ENCODE results near the gene KCNMB1.

DNA sequence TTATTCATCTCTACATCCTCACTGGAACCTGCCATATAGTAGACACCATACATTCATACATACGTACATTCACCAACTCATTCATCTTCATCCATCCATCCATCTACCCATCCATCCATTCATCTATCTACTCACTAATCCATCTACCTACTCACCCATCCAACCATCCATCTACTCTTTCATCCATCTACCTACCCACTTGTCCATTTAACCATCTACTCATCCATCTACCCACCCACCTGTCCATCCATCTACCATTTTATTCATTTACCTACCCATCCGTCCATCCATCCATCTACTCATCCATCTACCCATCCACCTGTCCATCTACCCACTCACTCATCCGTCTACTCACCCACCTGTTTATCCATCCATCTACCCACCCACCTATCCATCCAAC lies 59.6 kb downstream of the KCNMB1 start:
- no peak for TF ChIP-seq EZH2 (IDR thresholded peaks at IDR 0.05; ENCODE audit: low read length)
- TF ChIP-seq, protein P1, sequence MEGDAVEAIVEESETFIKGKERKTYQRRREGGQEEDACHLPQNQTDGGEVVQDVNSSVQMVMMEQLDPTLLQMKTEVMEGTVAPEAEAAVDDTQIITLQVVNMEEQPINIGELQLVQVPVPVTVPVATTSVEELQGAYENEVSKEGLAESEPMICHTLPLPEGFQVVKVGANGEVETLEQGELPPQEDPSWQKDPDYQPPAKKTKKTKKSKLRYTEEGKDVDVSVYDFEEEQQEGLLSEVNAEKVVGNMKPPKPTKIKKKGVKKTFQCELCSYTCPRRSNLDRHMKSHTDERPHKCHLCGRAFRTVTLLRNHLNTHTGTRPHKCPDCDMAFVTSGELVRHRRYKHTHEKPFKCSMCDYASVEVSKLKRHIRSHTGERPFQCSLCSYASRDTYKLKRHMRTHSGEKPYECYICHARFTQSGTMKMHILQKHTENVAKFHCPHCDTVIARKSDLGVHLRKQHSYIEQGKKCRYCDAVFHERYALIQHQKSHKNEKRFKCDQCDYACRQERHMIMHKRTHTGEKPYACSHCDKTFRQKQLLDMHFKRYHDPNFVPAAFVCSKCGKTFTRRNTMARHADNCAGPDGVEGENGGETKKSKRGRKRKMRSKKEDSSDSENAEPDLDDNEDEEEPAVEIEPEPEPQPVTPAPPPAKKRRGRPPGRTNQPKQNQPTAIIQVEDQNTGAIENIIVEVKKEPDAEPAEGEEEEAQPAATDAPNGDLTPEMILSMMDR (optimal IDR thresholded peaks at IDR 0.05 in 1 of 3, IDR thresholded peaks at IDR 0.05 in 1 of 3, conservative IDR thresholded peaks at IDR 0.05 in 1 of 3; ENCODE audit: extremely low read depth in 1 of 3, insufficient read depth in 2 of 3, low read length in 3 of 3) = no peak
